HCT116 (cell line): ENCODE results near the gene MSH6.

Experiments
- ATF3 ChIP-seq: IDR thresholded peaks from 2 replicates; pipeline ENCODE4 v1.6.1; 2012
- CEBPB ChIP-seq: IDR thresholded peaks from 2 replicates; pipeline ENCODE4 v1.6.1; 2012; ENCODE audit warnings: low read depth
- CTCF ChIP-seq, 3 experiments: fragments of 200-600 bp in 1 of 3; sonication (generic) in 1 of 3; IDR thresholded peaks in 2 of 3; conservative IDR thresholded peaks in 1 of 3; 2 replicates each; pipeline ENCODE4 v1.5.1; 2012 to 2017; ENCODE audit warnings: low read depth in 2 of 3, low read length in 2 of 3, antibody characterized with exemption in 1 of 3, borderline replicate concordance in 1 of 3, control low read depth in 1 of 3, mild to moderate bottlenecking in 1 of 3, mixed read lengths in 1 of 3, mixed run types in 1 of 3, moderate library complexity in 1 of 3; ENCODE audit not compliant: insufficient read depth in 1 of 3
- ELF1 ChIP-seq: IDR thresholded peaks from 2 replicates; pipeline ENCODE4 v1.6.1; 2012; ENCODE audit warnings: low read depth, borderline replicate concordance
- EZH2 ChIP-seq: fragments of 200-600 bp; sonication (generic); IDR thresholded peaks from 2 replicates; pipeline ENCODE4 v1.6.1; 2017; ENCODE audit warnings: antibody characterized with exemption, mixed run types
- EZH2phosphoT487 ChIP-seq: fragments of 200-600 bp; IDR thresholded peaks from 2 replicates; pipeline ENCODE4 v1.6.1; 2018; ENCODE audit warnings: antibody characterized with exemption, borderline replicate concordance
- POLR2A ChIP-seq: IDR thresholded peaks from 2 replicates; pipeline ENCODE4 v1.7.0; 2011; ENCODE audit warnings: borderline replicate concordance; ENCODE audit not compliant: insufficient read depth, insufficient read length; ENCODE audit errors: extremely low read depth
- SP1 ChIP-seq: IDR thresholded peaks from 2 replicates; pipeline ENCODE4 v1.6.1; 2012; ENCODE audit warnings: low read depth
- TCF7L2 ChIP-seq: IDR thresholded peaks from 2 replicates; pipeline ENCODE4 v1.7.0; 2011; ENCODE audit warnings: borderline replicate concordance, inconsistent platforms; ENCODE audit not compliant: insufficient read depth, insufficient read length; ENCODE audit errors: extremely low read depth
- YY1 ChIP-seq: IDR thresholded peaks from 2 replicates; pipeline ENCODE4 v1.6.1; 2011; ENCODE audit warnings: low read length, low read depth, moderate library complexity, mild to moderate bottlenecking; ENCODE audit not compliant: insufficient replicate concordance; ENCODE audit errors: extremely low read depth

- no peak for TF ChIP-seq CTCF (IDR thresholded peaks at IDR 0.05 in 2 of 3, conservative IDR thresholded peaks at IDR 0.05 in 1 of 3; ENCODE audit: borderline replicate concordance in 1 of 3, insufficient read depth in 1 of 3, low read depth in 2 of 3, low read length in 2 of 3)
- TF ChIP-seq POLR2A: no peak
- no peak for TF ChIP-seq EZH2
- TF ChIP-seq EZH2phosphoT487: no peak
- no peak for TF ChIP-seq ATF3
- TF ChIP-seq YY1: no peak
- TF ChIP-seq SP1: no peak
- no peak for TF ChIP-seq ELF1
- TF ChIP-seq TCF7L2: no peak
- no peak for TF ChIP-seq CEBPB
Observed at GRCh38 chr2:47778698-47779425, 4.1 kb upstream of the MSH6 start.
